Inflammatory macrophage (primary cell): Measurements from ENCODE around the gene CASZ1.

ENCODE experiments used
- DNase-seq, 2 donors: peaks; one replicate each; pipeline ENCODE4 v3.0.0-alpha.2; 2020 to 2022

CASZ1 gene

GRCh38 chr1:10650556-10651388 lies 145.7 kb downstream of the CASZ1 start:
- no peak for DNase-seq

GRCh38 chr1:10649517-10650201 lies 146.8 kb downstream of the CASZ1 start:
- DNase-seq: no peak

GRCh38 chr1:10648689-10649516 lies 147.5 kb downstream of the CASZ1 start:
- no peak for DNase-seq

GRCh38 chr1:10647414-10648170 lies 148.9 kb downstream of the CASZ1 start:
- DNase-seq: no peak

GRCh38 chr1:10646347-10646861 lies 150.0 kb downstream of the CASZ1 start:
- peak; percentile 32 to 56 for DNase-seq

GRCh38 chr1:10644307-10645128 lies 151.9 kb downstream of the CASZ1 start:
- peak; percentile 25 to 68 for DNase-seq

GRCh38 chr1:10643607-10644306 lies 152.7 kb downstream of the CASZ1 start:
- DNase-seq: no peak

- DNase-seq: no peak
These were observed 153.9 kb downstream of the CASZ1 start for GRCh38 chr1:10642403-10643080.

- no peak for DNase-seq
These were observed 154.5 kb downstream of the CASZ1 start for GRCh38 chr1:10641976-10642375.

- DNase-seq: no peak
These were observed 155.4 kb downstream of the CASZ1 start for GRCh38 chr1:10640843-10641553.

GRCh38 chr1:10639775-10640578 lies 156.5 kb downstream of the CASZ1 start:
- DNase-seq: no peak

- no peak for DNase-seq
These were observed 157.3 kb downstream of the CASZ1 start for GRCh38 chr1:10639011-10639774.

GRCh38 chr1:10638559-10639005 lies 157.9 kb downstream of the CASZ1 start:
- no peak for DNase-seq

GRCh38 chr1:10637834-10638558 lies 158.4 kb downstream of the CASZ1 start:
- no peak for DNase-seq

- no peak for DNase-seq
These were observed 159.0 kb downstream of the CASZ1 start for GRCh38 chr1:10637400-10637799.

GRCh38 chr1:10635992-10636391 lies 160.5 kb downstream of the CASZ1 start:
- DNase-seq: no peak
